A549 treated with RU486 at 1 μM for 4 hours (cell line): ENCODE measurements around the gene VAMP3. TPM values are rescaled to one million over a fixed set of nuclear protein-coding genes. Genes with fewer than 3 reads are reported as not detected.

ENCODE experiments used
- total RNA-seq: library from RNA; stranded (reverse); fragments of 200-300 nt; extraction: Qiagen RNA extraction; gene quantifications from 5 replicates; pipeline ENCODE4 v1.2.3, GENCODE V29; 2022; ENCODE audit warnings: low read depth

VAMP3 gene, protein sequence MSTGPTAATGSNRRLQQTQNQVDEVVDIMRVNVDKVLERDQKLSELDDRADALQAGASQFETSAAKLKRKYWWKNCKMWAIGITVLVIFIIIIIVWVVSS
- total RNA-seq: 55.0 to 72.6 TPM (median 70.2 TPM) in 5 replicates

DNA sequence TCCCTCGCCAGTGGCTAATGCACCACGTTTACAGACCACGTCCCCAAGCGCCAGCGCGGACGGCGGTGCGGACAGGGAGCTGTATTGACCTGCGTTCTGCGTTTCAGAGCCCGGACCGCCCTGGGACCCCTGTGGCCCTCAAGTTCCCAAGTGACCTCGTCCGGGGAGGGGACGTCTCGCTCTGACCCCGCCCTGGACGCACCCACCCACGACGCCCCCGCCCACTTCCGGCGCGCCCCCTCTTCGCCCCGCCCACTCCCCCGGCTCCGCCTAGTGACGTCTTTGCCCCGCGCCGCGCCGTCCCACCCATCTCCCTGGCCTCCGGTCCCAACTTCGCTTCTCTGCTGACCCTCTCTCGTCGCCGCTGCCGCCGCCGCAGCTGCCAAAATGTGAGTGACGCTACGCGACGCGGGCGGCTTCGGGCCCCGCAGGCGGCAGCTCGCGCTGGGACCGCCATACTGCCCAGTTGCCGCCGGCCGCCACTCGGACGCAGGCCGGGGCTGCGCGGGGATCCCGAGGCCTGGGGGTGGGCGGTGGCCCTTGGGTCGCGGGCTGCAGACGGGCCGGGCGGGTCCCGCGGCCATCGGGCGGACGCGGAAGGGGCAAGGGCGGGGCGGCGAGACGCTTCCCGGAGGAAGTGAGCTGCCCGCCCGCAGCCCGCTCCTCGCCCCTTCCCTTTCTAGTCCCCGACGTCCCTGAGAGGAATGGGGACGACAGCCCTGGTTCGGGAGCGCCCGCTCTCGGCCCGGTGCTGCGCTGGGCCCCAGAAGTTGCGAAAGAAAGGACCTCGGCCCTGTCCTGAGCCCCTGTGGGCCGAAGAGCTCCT is at the start of gene VAMP3:
Gene VAMP3, plus strand, starts transcription at position 300 of the 826 bp plus-strand sequence. Its CDS starts 88 bp downstream, at position 388.

DNA sequence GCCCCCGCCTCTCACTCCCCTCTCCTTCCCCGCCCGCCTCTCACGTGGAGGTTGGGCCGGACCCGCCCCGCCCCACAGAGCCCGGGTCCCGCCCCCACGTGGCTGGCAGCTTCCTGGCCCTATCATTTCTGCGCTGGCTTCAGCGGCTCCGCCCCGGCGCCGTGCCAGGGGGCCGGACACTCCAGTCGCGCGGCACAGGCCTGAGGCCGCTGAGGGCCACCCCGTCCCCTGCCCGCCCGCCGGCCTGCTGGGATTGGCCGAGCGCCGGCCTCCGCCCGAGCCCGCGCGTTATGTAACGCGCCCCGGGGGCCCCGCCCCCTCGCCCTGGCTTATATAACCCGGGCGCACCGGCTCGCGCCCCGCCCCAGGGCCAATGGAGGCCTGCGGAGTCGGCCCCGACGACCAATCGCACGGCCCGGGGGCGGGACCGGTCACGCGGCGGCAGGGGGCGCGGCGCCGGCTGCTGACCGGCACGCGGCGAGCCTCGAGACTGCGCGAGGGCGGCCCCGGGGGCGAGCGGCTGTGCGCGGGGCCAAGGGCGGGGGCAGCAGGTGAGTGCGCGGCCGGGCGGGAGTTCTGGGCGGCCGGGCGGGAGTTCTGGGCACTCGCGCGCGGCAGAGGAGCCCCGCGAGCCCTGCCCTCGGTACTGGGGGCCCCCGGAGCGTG is 12.9 kb downstream of the VAMP3 start, which contains the start of gene PER3:
Gene PER3, plus strand, starts transcription at position 466 of the 666 bp plus-strand sequence. CDS start 587 bp downstream, outside the sequence.

Other genes with a start within 250 kb of the VAMP3 start
- 0.57 to 1.2 TPM (median 0.67 TPM) in 5 replicates for gene PER3, start 13.0 kb downstream of the VAMP3 start, total RNA-seq
- gene UTS2, start 81.8 kb downstream of the VAMP3 start, total RNA-seq: not detected in 5 replicates
- gene TNFRSF9, start 169.5 kb downstream of the VAMP3 start, total RNA-seq: 3.0 to 4.1 TPM (median 3.3 TPM) in 5 replicates
- gene PARK7, start 190.4 kb downstream of the VAMP3 start, total RNA-seq: 330 to 442 TPM (median 347 TPM) in 5 replicates